ENCODE data around the gene LAP3.

DNA sequence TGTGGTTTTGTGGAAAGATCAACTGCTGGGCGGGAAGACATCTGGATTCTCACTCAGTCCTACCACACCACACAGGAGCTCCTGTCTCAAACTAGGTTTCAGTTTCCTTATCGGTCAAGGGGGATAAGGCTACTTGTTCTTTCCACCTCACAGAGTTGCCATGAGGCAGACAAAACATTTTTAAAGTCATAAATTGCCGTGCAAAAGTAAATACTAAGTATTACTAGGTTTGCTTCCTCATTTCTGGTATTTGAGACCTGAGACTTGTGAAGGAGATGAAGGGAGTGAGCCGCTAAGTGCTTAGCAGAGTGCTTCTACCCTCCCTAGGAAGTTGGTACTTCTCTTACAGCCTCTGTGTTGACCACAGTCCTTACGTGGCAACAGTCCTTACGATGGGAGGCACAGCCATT, 1.5 kb downstream of the LAP3 start:
- TF ChIP-seq CTCF (IDR thresholded peaks at IDR 0.05): no peak
- TF ChIP-seq POLR2A (IDR thresholded peaks at IDR 0.05): no peak
- TF ChIP-seq EP300 (IDR thresholded peaks at IDR 0.05): no peak
